ENCODE data around the gene TTLL13.

- TF ChIP-seq CTCF (IDR thresholded peaks at IDR 0.05), result no peak
- TF ChIP-seq POLR2A (IDR thresholded peaks at IDR 0.05), result no peak
Measured at GRCh38 chr15:90212221-90213098, 36.9 kb upstream of the TTLL13 start.

Data from right lobe of liver (tissue), 4 donors.